Stimulated activated CD8-positive, alpha-beta memory T cell treated with anti-CD3 and anti-CD28 coated beads, Interleukin-4, amount 100 ng/mL, for 24 hours (primary cell): ENCODE measurements around the gene NUPR1.
"Not testable (repeated sequence)": the region's sequence is repeated elsewhere in the genome, so short reads cannot be mapped to it uniquely, and the experiment has no call there.

ENCODE experiments used
- DNase-seq: peaks from one replicate; pipeline ENCODE4 v3.0.0-alpha.2; 2020; ENCODE audit warnings: low read depth

NUPR1 gene

GRCh38 chr16:28527100-28527785 lies 11.5 kb downstream of the NUPR1 start:
- DNase-seq: not testable (repeated sequence)

DNA sequence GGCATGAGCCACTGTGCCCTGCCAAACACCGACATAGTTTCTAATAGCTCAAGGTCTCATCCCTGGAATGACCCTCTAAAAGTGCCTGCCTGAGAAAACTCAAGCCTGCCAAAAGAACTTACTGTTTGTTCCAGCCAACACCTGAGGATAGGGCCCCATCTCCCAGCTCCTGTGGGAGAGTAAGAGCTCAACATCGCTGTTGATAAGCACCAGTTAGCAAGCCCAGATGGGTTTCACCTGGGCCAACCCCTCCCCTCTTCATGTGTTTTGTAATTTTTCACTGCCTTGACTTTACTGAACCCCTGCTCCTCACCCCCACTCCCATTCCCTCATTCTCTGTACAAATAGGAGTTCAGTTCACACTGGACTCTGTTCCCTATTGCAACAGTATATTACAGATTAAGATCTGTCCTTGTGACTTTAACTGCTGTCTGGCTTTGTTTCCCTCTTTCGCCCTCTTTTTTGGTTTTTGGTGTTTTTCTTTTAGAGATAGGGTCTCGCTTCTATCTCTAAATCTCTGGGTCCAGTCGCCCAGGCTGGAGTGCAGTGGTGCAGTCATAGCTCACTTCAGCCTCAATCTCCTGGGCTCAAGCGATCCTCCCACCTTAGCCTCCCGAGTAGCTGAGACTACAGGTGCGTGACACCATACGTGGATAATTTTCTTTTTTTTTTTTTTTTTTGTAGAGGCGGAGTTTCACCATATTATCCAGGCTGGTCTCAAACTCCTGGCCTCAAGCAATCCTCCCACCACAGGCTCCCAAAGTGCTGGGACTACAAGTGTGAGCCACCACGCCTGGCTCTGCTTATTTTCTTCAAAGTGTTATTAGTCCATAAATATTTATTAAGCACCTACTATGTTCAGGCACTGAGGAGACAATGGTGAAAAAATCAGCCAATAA lies 12.3 kb downstream of the NUPR1 start:
- no peak for DNase-seq

- DNase-seq: no peak
Observed at GRCh38 chr16:28524681-28525171, 14.0 kb downstream of the NUPR1 start.

DNA sequence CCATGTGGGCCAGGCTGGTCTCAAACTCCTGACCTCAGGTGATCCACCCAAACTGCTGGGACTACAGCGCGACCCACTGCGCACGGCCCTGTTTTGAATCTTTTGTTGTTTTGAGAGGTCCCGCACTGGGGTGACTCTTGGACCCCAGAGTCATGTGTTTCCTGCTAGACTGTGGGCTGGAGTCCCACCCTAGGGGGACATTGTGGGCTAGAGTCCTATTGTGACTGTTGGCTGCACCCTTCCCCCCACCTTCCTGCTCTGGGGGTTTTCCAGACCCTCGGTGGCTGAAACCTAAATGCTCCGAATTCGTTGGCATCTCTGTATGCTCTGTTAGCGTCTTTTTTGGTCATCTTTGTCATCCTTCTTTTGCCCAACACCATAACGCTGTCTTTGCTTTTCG lies 16.0 kb downstream of the NUPR1 start:
- DNase-seq: no peak

GRCh38 chr16:28521436-28521835 lies 17.3 kb downstream of the NUPR1 start:
- DNase-seq: no peak

DNA sequence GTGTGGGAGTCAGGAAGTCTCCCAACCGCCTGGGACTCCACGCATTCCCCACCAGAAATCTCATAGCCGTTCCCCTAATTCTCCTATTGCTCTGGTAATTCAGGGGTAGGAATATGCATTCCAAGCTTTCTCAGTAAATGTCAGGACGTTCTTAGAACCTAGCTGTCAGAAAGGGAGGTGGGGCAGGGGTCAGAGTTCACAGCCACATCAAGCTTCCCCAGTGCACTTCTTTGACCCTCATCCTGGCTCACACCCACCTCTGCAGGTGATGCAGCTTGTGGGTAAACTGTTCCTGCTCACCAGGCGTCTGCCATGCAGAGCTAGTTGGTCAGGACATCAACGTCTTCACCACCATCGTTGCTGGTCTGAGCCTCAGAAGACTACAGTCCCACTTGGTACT lies 18.1 kb downstream of the NUPR1 start:
- no peak for DNase-seq

DNA sequence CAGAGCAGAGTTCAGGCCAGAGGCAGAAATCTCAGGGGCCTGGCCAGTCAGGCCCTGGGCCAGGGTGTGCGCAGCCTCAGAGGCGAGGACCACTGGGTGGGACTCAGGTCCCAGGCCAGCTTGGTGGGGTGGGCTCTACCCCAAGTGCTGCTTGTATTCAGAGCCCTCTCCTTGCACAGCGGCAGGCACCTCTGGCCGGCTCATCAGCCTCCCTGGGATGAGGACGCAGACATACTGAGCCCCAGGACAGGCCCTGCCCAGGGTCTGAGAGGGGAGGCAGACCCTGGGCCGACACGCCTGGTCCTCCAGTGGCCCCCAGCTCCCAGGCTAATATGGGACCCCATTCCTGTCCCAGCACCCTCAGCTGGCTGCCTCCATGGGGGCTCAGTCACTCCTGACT lies 24.5 kb downstream of the NUPR1 start:
- DNase-seq: no peak

DNA sequence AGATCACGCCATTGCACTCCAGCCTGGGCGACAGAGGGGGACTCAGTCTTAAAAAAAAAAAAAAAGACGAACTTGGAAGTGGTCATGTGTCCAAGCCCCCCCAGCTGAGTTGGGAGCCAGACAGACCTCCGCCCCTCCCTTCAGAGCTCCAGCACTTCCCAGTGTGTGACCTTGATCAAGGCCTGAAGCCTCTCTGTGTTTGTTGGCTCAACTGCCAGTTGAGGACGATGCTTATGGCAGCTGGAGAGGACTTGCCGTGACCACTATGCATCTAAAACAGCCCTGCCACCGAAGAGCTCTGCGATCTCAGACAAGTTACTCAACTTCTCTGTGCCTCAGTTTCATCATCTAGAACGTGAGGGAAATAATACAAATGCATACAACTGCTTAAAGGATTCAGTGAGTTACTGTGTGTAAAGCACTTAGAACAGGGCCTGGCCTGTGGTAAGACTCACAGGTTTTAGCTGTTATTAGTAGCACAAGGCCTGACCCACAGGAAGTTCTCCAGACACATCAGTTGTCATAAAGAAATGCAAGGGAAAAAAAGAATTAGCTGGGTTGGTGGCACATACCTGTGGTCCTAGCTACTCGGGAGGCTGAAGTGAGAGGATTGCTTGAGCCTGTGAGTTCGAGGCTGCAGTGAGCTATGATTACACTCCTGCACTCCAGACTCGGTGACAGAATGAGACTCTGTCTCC lies 25.1 kb downstream of the NUPR1 start:
- DNase-seq: no peak

GRCh38 chr16:28511801-28512789 lies 26.7 kb downstream of the NUPR1 start:
- no peak for DNase-seq

DNA sequence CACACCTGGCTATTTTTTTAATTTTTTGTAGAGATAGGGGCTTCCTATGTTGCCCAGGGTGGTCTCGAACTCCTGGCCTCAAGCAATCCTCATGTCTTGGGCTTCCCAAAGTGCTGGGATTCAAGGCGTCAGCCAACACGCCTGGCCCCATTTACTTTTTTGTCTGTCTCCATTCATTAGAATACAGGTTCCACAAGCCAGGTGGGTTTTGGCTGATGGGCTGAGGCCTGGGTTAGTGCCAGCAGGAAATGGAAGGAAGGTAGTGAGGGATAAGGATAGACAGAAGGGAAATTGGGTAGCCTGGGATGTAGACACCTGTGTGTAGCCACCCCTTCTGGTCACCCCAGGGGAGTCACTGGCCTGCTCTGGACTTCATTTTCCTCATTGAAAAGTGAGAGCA lies 27.7 kb downstream of the NUPR1 start:
- DNase-seq: no peak

- DNase-seq: no peak
Observed at GRCh38 chr16:28505489-28506137, 33.2 kb downstream of the NUPR1 start.

DNA sequence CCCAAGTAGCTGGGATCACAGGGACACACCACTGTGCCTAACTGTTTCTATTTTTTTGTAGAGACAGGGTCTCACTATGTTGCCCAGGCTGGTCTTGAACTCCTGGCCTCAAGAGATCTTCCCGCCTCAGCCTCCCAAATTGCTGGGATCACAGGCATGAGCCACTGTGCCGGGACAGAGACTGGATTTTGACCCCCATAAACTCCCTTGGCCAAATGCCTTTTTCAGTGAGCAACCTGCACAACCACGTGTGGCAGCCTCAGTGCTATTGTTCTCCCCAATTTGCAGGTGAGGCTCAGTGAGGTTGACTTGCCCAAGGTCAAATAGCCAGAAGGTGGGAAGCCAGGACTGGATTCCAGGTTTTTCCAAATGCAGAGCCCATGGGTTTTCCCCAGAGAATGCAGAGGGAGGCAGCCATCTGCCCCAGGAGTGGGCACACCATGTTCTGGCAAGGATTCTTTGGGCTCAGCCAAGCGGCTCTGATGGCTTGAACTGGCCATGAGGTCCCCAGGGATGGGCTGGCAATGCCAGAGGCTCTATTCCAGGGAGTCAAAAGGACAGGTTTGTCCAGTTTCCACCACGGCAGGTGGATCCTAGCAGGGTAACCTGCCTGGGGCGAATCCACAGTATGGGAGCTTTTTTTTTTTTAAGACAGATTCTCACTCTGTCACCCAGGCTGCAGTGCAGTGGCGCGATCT lies 33.9 kb downstream of the NUPR1 start:
- no peak for DNase-seq

GRCh38 chr16:28503470-28504259 lies 35.1 kb downstream of the NUPR1 start:
- DNase-seq: no peak

DNA sequence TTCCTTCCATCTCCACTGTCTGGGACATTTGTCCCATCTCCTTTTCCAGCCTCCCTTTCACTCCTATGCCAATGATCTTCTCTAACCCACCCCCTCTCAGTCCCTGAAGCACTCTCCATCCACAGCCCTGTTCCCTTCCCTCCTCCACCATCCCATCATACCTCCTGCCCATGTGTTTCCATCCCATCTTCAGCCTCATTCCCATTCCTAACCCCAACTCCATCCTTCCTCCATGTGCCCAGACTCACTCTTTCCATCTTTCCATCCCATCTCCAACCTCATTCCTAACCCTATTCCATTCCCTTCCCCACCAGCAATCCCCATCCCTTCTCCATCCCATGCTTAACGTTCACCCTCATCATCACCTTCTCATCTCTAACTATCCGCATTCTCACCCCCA lies 36.5 kb downstream of the NUPR1 start:
- no peak for DNase-seq

- no peak for DNase-seq
Observed at GRCh38 chr16:28501258-28502232, 37.2 kb downstream of the NUPR1 start.

DNA sequence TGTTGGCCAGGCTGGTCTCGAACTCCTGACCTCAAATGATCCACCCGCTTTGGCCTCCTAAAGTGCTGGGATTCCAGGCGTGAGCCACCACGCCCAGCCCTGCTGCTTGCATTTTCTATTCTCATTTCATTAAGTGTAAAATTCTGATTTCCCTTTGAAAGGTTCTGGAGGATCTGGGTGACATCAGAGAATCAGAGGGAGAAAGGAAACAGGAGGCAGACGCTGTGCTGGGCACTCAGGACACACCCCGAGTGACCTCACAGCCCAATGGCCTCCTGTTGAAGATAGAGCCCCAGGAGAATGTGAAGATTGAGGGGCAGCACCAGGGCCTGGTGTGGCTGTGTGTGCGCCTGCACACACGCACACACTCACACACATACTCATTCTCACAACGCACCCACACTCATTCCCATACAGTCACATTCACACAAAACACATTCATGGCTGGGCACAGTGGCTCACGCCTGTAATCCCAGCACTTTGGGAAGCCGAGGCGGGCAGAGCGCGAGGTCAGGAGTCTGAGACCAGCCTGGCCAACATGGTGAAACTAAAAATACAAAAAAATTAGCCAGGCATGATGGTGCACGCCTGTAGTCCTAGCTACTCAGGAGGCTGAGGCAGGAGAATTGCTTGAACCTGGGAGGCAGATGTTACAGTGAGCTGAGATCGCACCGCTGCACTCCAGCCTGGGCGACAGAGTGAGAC lies 38.1 kb downstream of the NUPR1 start:
- DNase-seq: not testable (repeated sequence)

GRCh38 chr16:28499854-28500253 lies 38.9 kb downstream of the NUPR1 start:
- no peak for DNase-seq
